ENCODE data around the gene FRAS1.

DNA sequence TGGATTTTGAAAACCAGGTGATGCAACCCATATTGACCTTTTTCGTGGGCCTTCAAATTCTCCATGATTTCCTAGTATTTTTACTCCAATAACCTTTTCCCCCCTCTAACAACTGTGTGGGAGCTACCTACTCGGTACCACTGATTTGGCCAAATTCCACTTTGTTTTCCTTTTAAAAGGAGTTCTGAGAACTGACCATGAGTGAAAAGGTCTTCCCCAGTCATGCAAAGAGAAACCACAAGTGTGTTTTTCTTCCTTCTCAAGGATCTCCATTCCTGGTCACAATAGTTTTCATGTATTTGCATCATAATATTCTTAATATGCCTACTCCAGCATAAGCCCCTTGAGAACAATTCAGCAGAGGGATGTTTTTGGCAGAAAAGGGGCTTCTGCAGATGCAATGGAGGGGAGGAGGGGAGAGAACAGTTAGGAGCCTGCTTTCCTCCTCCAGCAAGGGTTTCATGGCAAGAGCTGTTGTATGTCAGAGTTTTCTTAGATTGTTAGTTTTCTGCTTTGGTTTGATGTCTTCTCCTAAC lies 299.2 kb downstream of the FRAS1 start:
- TF ChIP-seq, protein P1, sequence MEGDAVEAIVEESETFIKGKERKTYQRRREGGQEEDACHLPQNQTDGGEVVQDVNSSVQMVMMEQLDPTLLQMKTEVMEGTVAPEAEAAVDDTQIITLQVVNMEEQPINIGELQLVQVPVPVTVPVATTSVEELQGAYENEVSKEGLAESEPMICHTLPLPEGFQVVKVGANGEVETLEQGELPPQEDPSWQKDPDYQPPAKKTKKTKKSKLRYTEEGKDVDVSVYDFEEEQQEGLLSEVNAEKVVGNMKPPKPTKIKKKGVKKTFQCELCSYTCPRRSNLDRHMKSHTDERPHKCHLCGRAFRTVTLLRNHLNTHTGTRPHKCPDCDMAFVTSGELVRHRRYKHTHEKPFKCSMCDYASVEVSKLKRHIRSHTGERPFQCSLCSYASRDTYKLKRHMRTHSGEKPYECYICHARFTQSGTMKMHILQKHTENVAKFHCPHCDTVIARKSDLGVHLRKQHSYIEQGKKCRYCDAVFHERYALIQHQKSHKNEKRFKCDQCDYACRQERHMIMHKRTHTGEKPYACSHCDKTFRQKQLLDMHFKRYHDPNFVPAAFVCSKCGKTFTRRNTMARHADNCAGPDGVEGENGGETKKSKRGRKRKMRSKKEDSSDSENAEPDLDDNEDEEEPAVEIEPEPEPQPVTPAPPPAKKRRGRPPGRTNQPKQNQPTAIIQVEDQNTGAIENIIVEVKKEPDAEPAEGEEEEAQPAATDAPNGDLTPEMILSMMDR (IDR thresholded peaks at IDR 0.05), result no peak
- no peak for TF ChIP-seq POLR2A (IDR thresholded peaks at IDR 0.05)
